Hindlimb muscle (tissue), 1 donor: Measurements from ENCODE around the gene MLLT10. TPM values are rescaled to one million over a fixed set of nuclear protein-coding genes. Genes with fewer than 3 reads are reported as not detected.

ENCODE experiments used
- DNase-seq: peaks from one replicate; pipeline ENCODE4 v3.0.0-alpha.2; 2013
- polyA plus RNA-seq: library from polyadenylated mRNA; unstranded; fragments of 120-200 nt; gene quantifications from one replicate; pipeline ENCODE4 v1.2.1, GENCODE V29; 2013; ENCODE audit not compliant: insufficient read length

Gene MLLT10
- polyA plus RNA-seq: 27.0 TPM

DNA sequence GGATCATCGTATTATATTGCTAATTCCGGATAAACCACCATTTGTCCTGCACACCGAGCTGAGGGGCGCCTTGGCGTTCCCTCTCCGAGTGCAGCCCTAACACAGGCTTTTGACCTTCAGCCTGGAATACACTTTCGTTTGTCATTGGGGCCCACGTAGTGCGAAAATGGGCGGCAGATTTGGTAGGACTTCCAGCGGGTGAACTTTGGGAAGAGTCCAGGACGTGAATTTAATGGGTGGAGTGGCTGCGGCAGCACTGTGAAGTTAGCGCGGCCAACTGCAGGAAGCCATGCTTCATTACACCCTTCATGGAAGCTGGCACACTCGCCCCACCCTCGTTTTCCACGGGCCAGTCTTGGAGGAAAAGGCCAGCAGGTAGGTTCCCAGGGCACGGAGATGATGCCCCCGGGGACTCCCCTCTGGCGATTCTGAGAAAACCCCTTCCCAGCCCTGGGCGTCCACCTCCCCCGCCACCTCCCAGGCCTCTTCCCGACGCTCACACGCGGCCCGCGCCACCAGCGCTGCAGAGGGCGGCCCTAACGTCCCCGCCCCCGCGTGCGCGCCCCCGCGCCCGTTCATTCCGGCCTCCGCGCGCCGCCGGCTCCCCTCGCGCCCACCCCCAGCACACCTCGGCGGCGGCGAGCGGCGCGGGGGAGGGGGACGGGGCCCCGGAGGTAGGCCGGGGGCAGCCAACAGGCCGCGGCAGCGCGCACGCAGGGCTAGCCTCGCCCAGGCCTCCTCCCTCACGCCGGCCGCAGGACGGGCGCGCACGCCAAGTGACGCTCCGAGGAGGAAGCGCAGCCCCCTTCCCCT, at the start of gene MLLT10:
TSS of gene MLLT10 (plus strand) at position 766 of the 813 bp plus-strand sequence. CDS start 413 bp downstream, outside the sequence.
- peak; percentile 98 for DNase-seq

DNA sequence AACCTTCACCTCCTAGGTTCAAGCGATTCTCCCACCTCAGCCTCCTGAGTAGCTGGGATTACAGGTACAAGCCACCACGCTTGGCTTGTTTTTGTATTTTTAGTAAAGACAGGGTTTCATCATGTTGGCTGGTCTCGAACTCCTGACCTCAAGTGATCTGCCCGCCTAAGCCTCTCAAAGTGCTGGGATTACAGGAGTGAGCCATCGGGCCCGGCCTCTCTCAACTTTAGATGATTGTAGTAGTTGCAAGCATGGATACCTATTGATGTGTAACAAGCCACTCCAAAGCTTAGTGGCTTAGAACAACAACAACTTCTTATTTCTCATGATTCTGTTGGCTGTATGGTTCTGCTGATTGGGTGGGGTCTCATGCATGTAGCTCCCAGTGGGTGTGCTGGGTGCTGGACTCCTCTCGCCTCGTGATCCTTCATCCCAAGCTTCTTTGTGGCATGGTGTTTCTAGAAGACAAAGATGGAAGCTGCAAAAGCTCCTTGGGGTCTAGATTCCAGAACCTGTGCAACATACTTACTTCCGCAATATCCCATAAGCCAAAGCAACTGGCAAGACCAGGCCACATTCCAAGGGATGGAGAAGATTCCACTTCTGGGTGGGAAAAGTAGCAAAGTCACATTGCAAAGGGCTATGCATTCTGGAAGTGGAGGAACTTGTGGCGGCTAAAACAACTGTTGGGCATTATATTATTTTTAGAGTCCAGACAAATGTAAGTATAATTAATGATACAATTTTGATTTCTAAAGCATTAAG, 46.4 kb upstream of the MLLT10 start:
- no peak for DNase-seq

DNA sequence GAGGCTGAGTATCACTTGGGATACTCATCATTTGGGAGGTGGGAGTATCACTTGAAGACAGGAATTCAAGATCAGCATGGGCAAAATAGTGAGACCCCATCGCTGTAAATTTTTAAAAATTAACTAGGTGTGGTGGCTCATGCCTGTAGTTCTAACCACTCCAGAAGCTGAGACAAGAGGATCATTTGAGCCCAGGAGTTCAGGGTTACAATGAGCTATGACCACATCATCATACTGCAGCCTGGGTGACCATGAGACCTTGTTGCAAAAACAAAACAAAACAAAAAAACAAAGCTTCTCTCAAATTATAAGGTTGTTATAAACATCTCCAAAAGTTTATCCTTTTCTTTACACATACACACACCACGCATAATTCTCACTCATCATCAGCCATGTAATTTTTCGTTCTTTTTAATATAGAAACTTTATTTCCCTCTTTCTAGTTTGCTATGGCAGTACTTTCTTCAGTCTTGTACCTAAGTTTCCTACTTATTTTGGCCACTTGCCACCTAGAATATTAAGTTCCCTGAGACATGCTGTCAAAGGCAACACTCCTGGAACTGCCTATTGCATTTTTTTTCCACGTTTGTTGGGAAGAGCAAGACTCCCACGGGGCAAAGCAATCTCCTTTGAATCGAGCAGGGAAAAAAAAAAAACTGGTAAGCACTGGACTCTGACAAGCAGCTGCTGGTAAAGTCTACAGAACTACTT, 45.6 kb upstream of the MLLT10 start:
- DNase-seq: no peak

DNA sequence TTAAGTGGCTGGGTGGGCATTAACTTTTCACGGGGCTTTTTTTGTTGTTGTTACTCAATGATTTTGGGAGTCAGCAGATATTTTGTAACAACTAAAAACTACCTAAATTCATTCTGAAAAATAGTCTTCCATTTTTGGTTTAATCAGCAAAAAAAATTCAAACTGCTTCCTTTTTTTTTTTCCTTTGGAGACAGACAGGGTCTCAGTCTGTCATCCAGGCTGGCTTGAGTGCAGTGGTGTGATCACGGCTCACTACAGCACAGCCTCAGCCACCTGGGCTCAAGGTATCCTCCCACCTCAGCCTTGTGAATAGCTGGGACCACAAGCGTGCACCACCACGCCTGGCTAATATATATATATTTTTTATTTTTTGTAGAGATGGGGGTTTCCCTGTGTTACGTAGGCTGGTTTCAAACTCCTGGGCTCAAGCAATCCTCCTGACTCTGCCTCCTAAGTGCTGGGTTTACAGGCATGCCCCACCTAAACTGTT, 45.0 kb upstream of the MLLT10 start:
- no peak for DNase-seq

DNA sequence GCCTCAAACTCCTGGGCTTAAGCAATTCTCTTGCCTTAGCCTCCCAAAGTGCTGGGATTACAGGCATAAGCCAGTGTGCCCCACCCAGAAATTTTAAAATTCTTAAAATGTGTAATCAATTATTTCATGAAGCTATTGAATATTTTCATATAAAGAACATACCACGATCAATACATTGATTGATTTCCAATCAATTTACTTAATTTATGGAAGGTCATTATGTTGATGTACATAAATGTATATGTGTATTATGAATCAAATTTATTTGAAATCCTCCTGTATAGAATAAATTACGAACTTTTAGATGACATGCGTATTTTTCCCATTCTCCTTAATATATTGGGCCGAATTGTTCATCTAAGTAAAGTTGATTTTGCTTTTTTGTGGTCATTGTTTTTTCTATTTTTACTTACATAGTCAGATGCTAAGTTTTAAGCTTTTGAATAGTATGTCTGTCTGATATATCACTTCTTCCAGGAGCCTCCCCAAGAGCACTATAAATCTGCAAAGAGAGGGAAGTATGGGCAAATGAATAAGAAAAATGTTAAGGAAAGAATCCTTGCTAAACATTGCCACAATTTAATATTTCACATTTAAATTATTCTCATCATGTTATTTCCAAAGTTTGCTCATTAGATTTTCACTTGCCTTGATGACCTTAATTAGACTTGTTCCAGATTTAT, 43.9 kb upstream of the MLLT10 start:
- DNase-seq: no peak

DNA sequence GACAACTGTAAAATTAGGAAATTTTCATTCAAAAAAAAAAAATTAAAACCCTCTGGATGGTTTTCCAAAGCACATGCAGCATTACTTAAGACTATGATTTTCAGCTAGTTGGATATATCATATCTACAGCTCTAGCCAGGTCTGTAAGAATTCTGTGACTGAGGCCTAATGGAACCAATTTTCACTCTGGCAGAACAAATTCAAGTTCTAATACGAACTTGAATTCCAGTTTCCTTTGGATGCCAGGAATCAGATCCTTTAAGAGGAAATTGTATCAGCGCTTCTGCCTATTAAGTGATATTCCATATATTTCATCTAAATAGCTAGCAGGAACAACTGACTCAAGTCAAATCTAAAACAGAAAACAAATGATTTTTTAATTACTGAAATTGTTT, 43.3 kb upstream of the MLLT10 start:
- no peak for DNase-seq

DNA sequence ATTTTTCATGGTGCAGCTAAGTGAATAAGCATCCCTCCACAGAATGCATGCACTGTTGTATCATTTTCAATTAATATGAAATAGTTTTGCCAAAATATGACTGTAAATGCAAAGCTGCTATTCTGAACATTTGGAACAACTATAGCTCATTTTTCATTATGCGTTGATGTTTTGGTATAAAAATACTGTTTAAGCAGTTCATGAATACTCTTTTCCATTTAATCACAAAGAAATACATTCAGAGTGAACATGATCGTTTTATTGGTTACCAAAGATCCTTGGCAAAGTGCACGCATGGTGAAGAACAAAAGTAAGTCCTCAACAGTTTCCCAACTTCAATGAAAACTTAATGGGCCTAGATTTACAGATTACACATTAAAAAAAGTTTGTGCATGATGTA, 41.6 kb upstream of the MLLT10 start:
- DNase-seq: no peak

DNA sequence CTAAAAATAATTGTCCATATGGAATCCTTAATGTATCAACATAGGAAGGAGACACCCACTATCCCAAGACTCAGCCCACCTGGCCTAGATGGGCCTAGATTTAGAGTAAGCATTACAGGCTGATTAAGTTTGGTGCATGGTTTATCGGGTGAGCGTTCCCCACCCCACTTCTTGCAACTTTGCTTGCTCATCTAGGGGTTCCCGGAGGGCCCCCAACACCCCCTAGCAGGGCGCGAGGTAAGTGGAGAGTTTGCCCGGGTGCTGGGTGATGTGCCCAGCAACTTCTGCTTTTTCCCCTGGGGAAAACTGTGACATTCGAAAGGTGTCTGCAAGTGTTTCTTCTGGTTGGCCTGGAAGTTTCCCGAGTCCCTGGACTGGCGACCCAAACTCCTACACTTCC, 40.2 kb upstream of the MLLT10 start:
- no peak for DNase-seq

DNA sequence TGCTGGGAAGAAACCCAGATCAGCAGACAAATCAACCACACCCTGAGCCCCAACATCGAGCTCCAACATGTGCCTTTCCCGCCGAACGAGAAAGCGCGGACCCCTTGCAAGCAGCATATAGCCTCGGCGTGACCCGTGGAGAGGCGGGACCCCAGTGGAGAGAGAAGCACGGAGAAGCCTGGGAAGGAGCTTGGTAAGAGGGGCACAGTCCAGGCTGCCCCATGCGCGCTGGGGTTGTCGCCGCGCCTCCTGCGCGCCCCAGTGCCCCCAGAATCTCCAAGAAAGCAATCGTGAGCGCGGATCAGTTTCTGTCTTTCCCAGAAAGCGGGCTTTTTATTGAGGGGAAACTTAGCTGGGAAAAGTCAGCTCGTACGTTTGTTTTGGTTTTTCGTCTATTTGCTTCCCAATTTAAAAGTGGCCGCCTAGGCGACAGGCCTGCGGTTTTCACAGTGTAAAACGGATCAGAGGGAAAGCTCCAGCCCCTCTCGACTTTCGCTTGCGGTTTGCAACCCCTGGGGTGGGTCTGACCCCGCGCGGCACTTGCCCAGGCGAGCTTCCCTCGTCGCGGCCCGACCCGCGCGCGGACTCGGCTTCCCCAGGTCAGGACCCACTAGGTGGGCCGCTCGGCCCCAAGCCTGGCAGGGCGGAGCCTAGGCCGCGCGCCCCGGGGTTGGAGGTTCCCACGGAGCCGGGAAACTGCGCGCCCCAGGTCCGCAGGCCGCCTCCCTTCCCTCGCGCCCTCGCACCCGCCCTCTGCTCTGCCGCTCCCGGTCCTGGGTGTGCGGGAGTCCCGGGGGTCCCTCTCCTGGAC, 39.6 kb upstream of the MLLT10 start:
- no peak for DNase-seq

DNA sequence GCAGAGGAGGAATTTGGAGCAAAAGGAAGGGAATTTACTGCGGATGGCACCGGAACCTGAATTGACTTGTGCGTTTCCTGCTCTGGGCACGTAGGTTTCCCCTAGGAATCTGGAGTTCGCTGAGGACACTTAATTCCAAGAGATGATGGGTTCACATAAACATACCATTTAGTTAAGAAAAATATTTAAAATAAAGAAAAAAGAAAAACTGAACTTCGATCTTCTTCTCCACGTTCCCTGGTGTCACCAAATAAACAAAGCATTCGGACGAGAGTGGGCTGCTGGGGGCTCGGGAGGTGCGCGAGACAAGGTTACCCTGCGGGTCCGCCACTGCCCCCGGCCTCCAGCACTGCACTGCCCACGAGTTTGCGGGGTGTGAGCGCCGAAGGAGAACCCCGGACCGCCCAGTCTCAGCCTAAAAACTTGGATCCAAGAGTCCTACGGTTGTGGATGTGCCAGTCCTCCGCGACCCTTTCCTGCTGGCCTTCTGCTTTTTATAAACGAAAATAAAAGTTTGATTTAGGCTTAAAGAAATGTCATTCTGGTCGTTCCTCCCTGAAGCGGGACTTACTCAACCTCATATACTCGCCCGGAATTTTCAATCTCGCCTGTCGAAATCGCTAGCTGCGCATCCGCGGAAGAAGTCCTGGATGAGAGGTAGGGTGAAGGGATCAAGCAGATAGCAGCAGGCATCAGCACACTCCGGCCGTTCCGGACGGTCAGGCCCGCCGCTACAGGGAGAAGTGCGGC, 38.9 kb upstream of the MLLT10 start:
- no peak for DNase-seq

DNA sequence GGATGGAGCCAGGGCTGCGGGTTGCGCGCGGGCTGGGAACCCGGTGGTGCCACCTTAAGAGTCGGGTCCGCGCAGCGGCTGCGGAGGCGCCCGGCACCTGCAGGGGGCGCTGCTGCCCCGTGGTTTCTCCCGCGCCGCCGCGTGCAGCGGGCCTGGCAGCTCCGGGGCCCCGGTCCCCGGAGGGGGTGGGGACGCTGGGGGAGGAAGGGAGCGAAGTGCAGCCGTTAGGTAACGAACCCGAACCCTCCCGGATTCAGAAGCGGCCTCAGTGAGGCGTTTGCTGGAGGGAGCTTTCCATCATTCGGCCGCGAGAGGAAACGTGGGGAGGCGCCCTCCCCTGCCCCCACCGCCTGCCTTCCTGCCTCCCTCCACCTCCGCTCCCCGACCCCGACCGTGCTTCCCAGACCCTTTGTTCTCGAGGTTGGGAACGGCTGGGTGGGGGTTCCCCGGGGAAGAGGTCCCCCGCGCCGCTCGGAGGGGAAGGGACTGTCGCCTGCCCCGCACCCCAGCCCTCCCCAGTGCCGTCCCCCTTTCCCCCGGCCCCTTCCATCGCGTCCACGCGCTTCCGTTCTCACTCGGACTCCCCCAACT, 38.2 kb upstream of the MLLT10 start:
- peak; percentile 91 for DNase-seq

DNA sequence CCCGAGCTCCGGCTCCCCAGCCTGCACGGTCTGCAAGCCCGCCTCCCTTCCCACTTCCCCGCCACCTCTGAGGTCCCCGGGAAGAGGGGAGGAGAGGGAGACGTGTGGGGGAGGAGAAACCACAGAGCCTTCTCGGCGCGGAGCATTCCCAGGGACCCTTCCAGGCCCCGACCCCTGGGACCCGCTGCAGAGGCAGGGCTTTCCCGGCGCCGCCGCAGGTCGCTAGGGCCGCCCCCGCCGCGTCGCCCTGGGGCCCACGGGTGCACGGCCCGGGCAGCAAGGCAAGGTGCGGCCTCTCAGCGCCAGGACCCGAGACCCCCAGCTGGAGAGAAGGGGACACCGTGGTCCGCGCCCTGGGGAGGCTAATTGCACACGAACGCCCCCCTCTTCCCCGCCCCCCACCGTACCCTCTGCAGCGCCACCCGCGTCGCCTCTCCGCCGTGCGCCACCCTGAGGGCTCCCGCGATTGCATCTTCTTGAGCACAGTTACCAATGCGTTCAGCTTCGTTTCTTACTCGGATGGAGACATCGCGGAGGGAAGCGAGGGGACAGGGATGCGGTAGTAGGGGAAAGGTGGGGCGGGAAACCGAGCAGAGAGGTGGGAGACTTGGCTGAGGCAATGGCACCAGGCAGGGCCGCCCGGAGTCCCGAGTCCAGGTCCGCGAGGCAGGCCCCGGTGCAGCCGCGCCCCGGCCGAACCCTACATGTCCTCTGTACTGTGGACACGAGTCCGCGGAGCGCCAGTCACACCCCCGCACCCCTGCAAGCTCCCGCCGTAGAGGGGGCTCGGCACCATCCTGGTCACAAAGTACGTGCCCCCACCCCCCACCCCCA, 37.5 kb upstream of the MLLT10 start:
- no peak for DNase-seq

DNA sequence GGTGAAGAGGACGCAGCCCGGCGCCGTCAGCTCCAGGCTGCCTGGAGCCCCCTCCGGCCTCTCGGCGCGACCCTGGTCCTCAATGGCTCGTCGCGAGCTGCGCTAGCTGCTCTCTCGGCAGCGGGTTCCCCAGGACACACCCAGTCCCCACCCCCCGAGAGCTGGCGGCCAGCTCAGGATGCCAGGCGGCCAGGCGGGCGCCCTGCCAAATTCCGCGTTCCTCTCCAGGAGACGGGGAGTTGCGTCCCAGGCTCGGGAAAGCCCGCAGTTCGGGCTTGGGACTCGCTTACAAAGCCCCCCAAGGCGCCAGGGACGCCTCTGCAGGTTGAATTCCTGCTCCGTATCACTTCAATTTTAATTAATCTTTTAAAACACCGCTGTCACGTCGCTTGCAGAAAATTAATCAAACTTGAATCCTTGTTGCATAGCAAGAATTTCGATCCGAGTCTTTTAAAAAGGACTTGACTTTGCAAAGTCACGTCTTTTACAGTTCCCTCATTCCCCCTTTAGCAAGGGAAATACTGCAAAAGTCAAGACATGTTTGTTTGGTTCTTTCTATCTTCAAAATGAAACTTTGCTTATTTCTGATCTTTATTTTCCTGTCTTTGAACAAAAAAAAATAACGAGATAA, 36.7 kb upstream of the MLLT10 start:
- DNase-seq: peak; percentile 89

DNA sequence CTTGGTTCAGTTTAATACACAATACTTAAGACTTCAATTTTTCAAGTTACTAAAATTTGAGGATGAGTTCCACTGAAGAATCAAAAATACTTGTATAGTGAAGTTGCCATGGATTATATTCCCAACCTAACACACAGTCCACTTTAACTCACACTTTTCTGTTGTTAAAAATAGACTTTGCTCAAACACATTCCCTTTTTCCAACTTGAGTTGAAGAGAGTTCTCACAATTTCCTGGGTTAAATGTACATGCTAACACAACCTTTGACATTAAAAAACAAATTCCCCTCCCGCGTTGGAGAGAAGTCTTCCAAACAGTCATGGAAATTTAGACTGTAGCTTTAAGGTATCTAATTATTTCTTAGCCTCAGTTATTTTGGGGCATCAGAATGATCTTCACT, 35.7 kb upstream of the MLLT10 start:
- DNase-seq: no peak

DNA sequence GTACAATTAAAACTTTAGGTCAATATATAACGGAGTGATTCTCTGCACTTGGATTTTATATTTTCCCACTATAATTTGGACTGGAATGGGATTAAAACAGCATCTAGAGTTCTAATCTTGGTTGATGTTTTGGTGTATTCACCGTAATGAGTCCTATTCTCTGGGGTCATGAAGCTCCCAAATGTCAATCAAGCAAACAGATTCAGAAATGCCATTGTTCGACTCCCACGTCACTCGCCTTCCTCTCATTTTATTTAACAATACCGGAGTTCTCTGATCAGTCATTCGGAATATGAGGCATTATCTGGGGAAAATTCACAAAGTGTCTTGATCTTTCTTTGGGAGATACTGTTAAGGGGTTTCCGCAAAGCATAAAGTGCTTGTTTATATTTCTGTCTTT, 35.0 kb upstream of the MLLT10 start:
- DNase-seq: no peak

DNA sequence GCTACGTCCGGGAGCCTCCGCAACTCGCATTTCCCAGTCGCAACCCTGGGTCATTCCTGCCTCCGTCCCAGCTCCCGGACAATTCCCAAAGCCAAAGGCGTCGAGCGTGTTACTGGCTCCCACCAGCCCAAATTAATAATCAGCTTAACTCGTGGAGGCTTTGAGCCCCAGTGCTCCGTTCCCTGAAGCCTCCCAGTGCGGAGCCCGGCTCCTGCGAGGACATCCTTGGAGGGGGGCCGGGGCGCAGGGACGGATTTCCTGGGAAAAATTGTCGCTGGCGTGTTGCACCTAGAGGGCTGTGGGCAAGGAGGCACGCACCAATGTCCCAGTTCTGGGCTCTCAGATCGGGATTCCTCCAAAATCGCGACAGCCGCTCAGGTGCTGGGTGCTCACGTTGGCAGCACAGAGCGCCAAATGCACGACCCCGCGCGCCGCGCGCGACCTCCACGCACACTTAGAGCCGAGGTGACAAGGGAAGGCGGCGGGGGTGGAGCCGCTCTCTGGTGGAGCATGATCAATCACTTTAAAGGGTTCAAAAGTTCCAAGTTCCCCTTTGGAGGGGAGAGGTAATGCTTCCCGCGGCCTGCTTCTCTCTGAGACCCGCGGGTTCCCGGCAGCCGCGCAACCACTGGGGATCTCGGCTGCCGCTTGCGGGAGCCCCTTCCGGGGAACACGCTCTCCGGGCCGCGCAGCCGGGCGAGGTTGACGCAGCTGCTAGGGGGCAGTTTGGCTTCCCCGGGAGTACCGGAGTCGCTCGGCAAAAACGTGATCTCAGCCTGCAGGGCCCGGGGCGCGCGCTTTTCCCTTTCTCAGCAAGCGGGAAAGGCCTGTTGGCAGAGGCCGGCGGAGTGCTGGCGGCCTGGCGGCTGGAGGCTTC, 34.1 kb upstream of the MLLT10 start:
- no peak for DNase-seq

DNA sequence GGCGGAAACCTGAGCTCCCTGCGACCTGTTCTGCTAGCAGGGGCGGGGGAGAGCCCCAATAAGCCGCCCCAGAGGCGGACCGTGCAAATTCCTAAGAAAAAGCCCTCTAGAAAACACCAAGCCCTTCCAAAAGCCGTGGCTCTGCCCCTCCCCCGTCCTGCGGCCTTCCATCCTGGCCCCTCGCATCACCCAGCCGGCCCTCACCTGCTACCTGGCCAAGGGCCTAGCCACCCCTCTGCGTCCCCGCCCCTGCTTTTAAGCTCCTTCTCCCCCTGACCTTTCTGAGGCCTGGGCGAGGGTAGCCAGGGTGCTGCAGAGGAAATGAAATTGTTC, 33.5 kb upstream of the MLLT10 start:
- no peak for DNase-seq

DNA sequence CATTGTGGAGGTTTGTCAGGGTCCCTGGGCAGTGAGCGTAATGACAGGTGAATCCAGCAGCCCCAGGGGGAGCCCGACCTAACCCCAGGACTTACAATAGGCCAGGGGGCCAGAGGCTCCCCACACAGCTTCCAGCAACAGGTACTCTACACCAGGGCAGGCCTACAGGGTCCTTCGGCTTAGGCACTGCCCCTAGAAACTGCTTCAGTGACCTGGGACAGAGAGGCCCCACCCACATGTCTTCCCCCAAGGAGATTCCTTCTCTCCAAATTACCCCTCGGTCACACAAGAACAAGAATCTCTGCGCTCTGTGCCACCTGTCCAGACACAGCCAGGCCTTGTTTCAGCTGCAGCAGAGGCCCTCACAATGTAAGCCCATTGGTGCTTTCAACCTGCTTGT, 32.9 kb upstream of the MLLT10 start:
- no peak for DNase-seq
